Lower leg skin (tissue), 3 donors: ENCODE data around the gene EEF1AKMT4.
"Not testable (repeated sequence)": the region's sequence is repeated elsewhere in the genome, so short reads cannot be mapped to it uniquely, and the experiment has no call there.

ENCODE experiments used
- POLR2A ChIP-seq, 2 donors: fragments of 450-650 bp; IDR thresholded peaks; one replicate each; pipeline ENCODE4 v1.6.1; 2016 to 2017; ENCODE audit warnings: antibody characterized with exemption in 2 of 2, mild to moderate bottlenecking in 1 of 2, moderate library complexity in 1 of 2
- TF ChIP-seq, protein P1 (sequence below), 3 donors: fragments of 450-650 bp; IDR thresholded peaks; one replicate each; pipeline ENCODE4 v1.5.1; 2016; ENCODE audit warnings: antibody characterized with exemption in 3 of 3, mild to moderate bottlenecking in 3 of 3, moderate library complexity in 2 of 3

DNA sequence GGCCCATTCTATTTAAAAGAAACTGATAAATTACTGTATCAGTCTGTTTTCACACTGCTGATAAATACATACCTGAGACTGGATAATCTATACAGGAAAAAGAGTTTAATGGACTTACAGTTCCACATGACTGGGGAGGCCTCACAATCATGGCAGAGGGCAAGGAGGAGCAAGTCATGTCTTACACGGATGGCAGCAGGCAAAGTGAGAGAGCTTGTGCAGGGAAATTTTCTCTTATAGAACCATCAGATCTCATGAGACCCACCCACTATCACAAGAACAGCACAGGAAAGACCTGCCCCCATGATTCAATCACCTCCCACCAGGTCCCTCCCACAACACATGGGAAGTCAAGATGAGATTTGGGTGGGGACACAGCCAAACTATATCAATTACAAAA is 17.8 kb downstream of the EEF1AKMT4 start:
- TF ChIP-seq, protein P1, sequence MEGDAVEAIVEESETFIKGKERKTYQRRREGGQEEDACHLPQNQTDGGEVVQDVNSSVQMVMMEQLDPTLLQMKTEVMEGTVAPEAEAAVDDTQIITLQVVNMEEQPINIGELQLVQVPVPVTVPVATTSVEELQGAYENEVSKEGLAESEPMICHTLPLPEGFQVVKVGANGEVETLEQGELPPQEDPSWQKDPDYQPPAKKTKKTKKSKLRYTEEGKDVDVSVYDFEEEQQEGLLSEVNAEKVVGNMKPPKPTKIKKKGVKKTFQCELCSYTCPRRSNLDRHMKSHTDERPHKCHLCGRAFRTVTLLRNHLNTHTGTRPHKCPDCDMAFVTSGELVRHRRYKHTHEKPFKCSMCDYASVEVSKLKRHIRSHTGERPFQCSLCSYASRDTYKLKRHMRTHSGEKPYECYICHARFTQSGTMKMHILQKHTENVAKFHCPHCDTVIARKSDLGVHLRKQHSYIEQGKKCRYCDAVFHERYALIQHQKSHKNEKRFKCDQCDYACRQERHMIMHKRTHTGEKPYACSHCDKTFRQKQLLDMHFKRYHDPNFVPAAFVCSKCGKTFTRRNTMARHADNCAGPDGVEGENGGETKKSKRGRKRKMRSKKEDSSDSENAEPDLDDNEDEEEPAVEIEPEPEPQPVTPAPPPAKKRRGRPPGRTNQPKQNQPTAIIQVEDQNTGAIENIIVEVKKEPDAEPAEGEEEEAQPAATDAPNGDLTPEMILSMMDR (IDR thresholded peaks at IDR 0.05), result not testable (repeated sequence)
- not testable (repeated sequence) for TF ChIP-seq POLR2A (IDR thresholded peaks at IDR 0.05)
